Neuronal stem cell (in vitro differentiated cells): ENCODE data around the gene CCDC12.
A peak's percentile ranks its signal among the peaks of the same experiment; 100 is the strongest.

ENCODE experiments used
- DNase-seq: peaks from one replicate; pipeline ENCODE4 v3.0.0-alpha.2; 2013; ENCODE audit warnings: low spot score
- H2AFZ ChIP-seq: one replicate; pipeline ENCODE4 v1.6.1; 2013; ENCODE audit warnings: mild to moderate bottlenecking, low read length, inconsistent platforms
- H2AK5ac ChIP-seq: 2 replicates; pipeline ENCODE4 v1.6.1; 2013; ENCODE audit warnings: low read depth, mild to moderate bottlenecking, inconsistent platforms, low read length, moderate library complexity, mixed read lengths
- H2BK120ac ChIP-seq: 2 replicates; pipeline ENCODE4 v1.6.1; 2013; ENCODE audit warnings: low read depth, mild to moderate bottlenecking, inconsistent platforms, low read length, moderate library complexity, mixed read lengths
- H2BK12ac ChIP-seq: one replicate; pipeline ENCODE4 v1.6.1; 2013; ENCODE audit warnings: low read length, inconsistent platforms
- H2BK15ac ChIP-seq: 2 replicates; pipeline ENCODE4 v1.6.1; 2013; ENCODE audit warnings: mild to moderate bottlenecking, low read length, inconsistent platforms, mixed read lengths
- H2BK5ac ChIP-seq: one replicate; pipeline ENCODE4 v1.6.1; 2013; ENCODE audit warnings: inconsistent platforms, mild to moderate bottlenecking, low read length, moderate library complexity
- H3K14ac ChIP-seq: one replicate; pipeline ENCODE4 v1.6.1; 2013; ENCODE audit warnings: low read length, inconsistent platforms
- H3K18ac ChIP-seq: 2 replicates; pipeline ENCODE4 v1.6.1; 2013; ENCODE audit warnings: low read length, inconsistent platforms
- H3K23ac ChIP-seq: 2 replicates; pipeline ENCODE4 v1.6.1; 2013; ENCODE audit warnings: low read depth, mild to moderate bottlenecking, mixed read lengths, low read length, inconsistent platforms; ENCODE audit not compliant: poor library complexity
- H3K27ac ChIP-seq: replicated peaks from 3 replicates; pipeline ENCODE4 v1.5.1; 2013; ENCODE audit warnings: low read length, inconsistent platforms
- H3K27me3 ChIP-seq, 3 experiments: 2 replicates each; pipeline ENCODE4 v1.6.1; 2013; ENCODE audit warnings: low read length in 3 of 3, mild to moderate bottlenecking in 2 of 3, inconsistent platforms in 1 of 3, low read depth in 1 of 3, mixed read lengths in 1 of 3, moderate library complexity in 1 of 3; ENCODE audit not compliant: control insufficient read depth in 3 of 3, insufficient read depth in 3 of 3
- H3K36me3 ChIP-seq, 2 donors: replicated peaks in 1 of 2; 2 replicates each; pipeline ENCODE4 v1.6.1; 2013; ENCODE audit warnings: low read length in 2 of 2; ENCODE audit not compliant: control insufficient read depth in 2 of 2, insufficient read depth in 2 of 2
- H3K4ac ChIP-seq: 2 replicates; pipeline ENCODE4 v1.6.1; 2013; ENCODE audit warnings: inconsistent platforms, mild to moderate bottlenecking, low read length, moderate library complexity
- H3K4me1 ChIP-seq, 2 donors: 1 replicate in 1 of 2; 2 replicates in 1 of 2; pipeline ENCODE4 v1.6.1; 2013; ENCODE audit warnings: low read length in 2 of 2, low read depth in 1 of 2; ENCODE audit not compliant: control insufficient read depth in 2 of 2, insufficient read depth in 1 of 2
- H3K4me2 ChIP-seq: one replicate; pipeline ENCODE4 v1.6.1; 2013; ENCODE audit warnings: mild to moderate bottlenecking, low read length, inconsistent platforms; ENCODE audit not compliant: insufficient read depth, poor library complexity, severe bottlenecking
- H3K4me3 ChIP-seq, 2 donors: 2 replicates each; pipeline ENCODE4 v1.5.1; 2013; ENCODE audit warnings: low read length in 2 of 2, mild to moderate bottlenecking in 2 of 2, inconsistent platforms in 1 of 2, moderate library complexity in 1 of 2
- H3K79me1 ChIP-seq: one replicate; pipeline ENCODE4 v1.6.1; 2013; ENCODE audit warnings: low read depth, mild to moderate bottlenecking, inconsistent platforms, low read length, moderate library complexity
- H3K9ac ChIP-seq: one replicate; pipeline ENCODE4 v1.6.1; 2013; ENCODE audit warnings: mild to moderate bottlenecking, low read depth, low read length, inconsistent platforms; ENCODE audit not compliant: poor library complexity
- H3K9me3 ChIP-seq, 2 donors: replicated peaks in 1 of 2; 2 replicates each; pipeline versions ENCODE3 to v1.6.1; 2013; ENCODE audit warnings: low read length in 2 of 2, mild to moderate bottlenecking in 2 of 2, inconsistent platforms in 1 of 2, low read depth in 1 of 2, mixed read lengths in 1 of 2, moderate library complexity in 1 of 2; ENCODE audit not compliant: control insufficient read depth in 2 of 2, insufficient read depth in 1 of 2
- H4K8ac ChIP-seq: one replicate; pipeline ENCODE4 v1.6.1; 2013; ENCODE audit warnings: low read depth, mild to moderate bottlenecking, inconsistent platforms, low read length, moderate library complexity
- H4K91ac ChIP-seq: one replicate; pipeline ENCODE4 v1.6.1; 2013; ENCODE audit warnings: low read length, low read depth, mild to moderate bottlenecking, inconsistent platforms; ENCODE audit not compliant: poor library complexity
- WGBS, 2 donors: extraction: QIAGEN DNeasy Blood & Tissue Kit; methylation state at CpG; one replicate each; pipeline ENCODE4 v1.1.7; 2013; ENCODE audit warnings: missing lambda C conversion rate in 2 of 2, mixed read lengths in 1 of 2; ENCODE audit not compliant: insufficient read length in 2 of 2, insufficient replicate concordance in 1 of 2; ENCODE audit errors: extremely low coverage in 2 of 2; 5-methylcytosine and 5-hydroxymethylcytosine counted together

Gene CCDC12

GRCh38 chr3:46942481-46943236, 33.9 kb downstream of the CCDC12 start:
- no peak overlapping the region for H2BK120ac ChIP-seq
- no peak overlapping the region for H3K9ac ChIP-seq
- no peak overlapping the region for H3K4ac ChIP-seq
- H3K79me1 ChIP-seq: peaks cover 22% of the 10 kb centered on the region
- no peaks in the 10 kb centered on the region for H3K27me3 ChIP-seq
- H2AFZ ChIP-seq: no peak overlapping the region
- H3K36me3 ChIP-seq: peaks cover 4 to 71% of the 10 kb centered on the region in 2 donors
- H3K4me1 ChIP-seq: peaks cover 0 to 5% of the 10 kb centered on the region in 2 donors
- H2BK5ac ChIP-seq: no peak overlapping the region
- H3K18ac ChIP-seq: no peak overlapping the region
- no peak overlapping the region for H3K14ac ChIP-seq
- H3K4me3 ChIP-seq: no peak overlapping the region
- WGBS, 2 donors: no CpG with 5 or more reads among the region's 12 CpGs
- H2AK5ac ChIP-seq: no peak overlapping the region
- DNase-seq: no peak
- no peak overlapping the region for H4K91ac ChIP-seq
- H2BK12ac ChIP-seq: no peak overlapping the region
- peaks cover 0 to 4% of the 10 kb centered on the region in 2 donors for H3K9me3 ChIP-seq
- no peak overlapping the region for H3K4me2 ChIP-seq
- H3K27ac ChIP-seq: no peak overlapping the region
- no peak overlapping the region for H4K8ac ChIP-seq
- no peak overlapping the region for H2BK15ac ChIP-seq
- peak overlapping the region; percentile 37 for H3K23ac ChIP-seq

- H2AFZ ChIP-seq: no peak overlapping the region
- DNase-seq: no peak
- H2BK12ac ChIP-seq: no peak overlapping the region
- no peak overlapping the region for H3K18ac ChIP-seq
- no peak overlapping the region for H3K27ac ChIP-seq
- H4K91ac ChIP-seq: no peak overlapping the region
- peaks cover 4 to 71% of the 10 kb centered on the region in 2 donors for H3K36me3 ChIP-seq
- peaks cover 18% of the 10 kb centered on the region for H3K79me1 ChIP-seq
- H3K9me3 ChIP-seq: peaks cover 0 to 4% of the 10 kb centered on the region in 2 donors
- H3K4me3 ChIP-seq: no peak overlapping the region
- no peak overlapping the region for H2BK15ac ChIP-seq
- no peaks in the 10 kb centered on the region for H3K27me3 ChIP-seq
- no peak overlapping the region for H3K9ac ChIP-seq
- no peak overlapping the region for H3K4ac ChIP-seq
- H3K14ac ChIP-seq: no peak overlapping the region
- peaks cover 0 to 5% of the 10 kb centered on the region in 2 donors for H3K4me1 ChIP-seq
- H4K8ac ChIP-seq: no peak overlapping the region
- H2BK120ac ChIP-seq: no peak overlapping the region
- no peak overlapping the region for H3K4me2 ChIP-seq
- WGBS, 2 donors: no CpG with 5 or more reads among the region's 7 CpGs
- no peak overlapping the region for H2BK5ac ChIP-seq
- H3K23ac ChIP-seq: no peak overlapping the region
- no peak overlapping the region for H2AK5ac ChIP-seq
Observed at GRCh38 chr3:46942076-46942475, 34.5 kb downstream of the CCDC12 start.

- H2BK12ac ChIP-seq: no peak overlapping the region
- no peak overlapping the region for H3K4me2 ChIP-seq
- no peak overlapping the region for H2BK120ac ChIP-seq
- H3K14ac ChIP-seq: no peak overlapping the region
- no peak overlapping the region for H3K27ac ChIP-seq
- no peak overlapping the region for H3K23ac ChIP-seq
- H4K91ac ChIP-seq: no peak overlapping the region
- no peak overlapping the region for H2BK5ac ChIP-seq
- H3K4me1 ChIP-seq: peaks cover 9 to 14% of the 10 kb centered on the region in 2 donors
- H3K4ac ChIP-seq: no peak overlapping the region
- H3K9me3 ChIP-seq: no peaks in the 10 kb centered on the region
- no peak overlapping the region for H3K4me3 ChIP-seq
- no peak overlapping the region for H2BK15ac ChIP-seq
- no peak overlapping the region for H4K8ac ChIP-seq
- H2AK5ac ChIP-seq: no peak overlapping the region
- no peak overlapping the region for H2AFZ ChIP-seq
- no peak overlapping the region for H3K9ac ChIP-seq
- no peak overlapping the region for H3K18ac ChIP-seq
- no CpG with 5 or more reads among the region's 12 CpGs for WGBS, 2 donors
- peaks cover 2 to 70% of the 10 kb centered on the region in 2 donors for H3K36me3 ChIP-seq
- H3K79me1 ChIP-seq: peaks cover 10% of the 10 kb centered on the region
- H3K27me3 ChIP-seq: no peaks in the 10 kb centered on the region
- DNase-seq: no peak
Observed at GRCh38 chr3:46939578-46940445, 36.7 kb downstream of the CCDC12 start.

DNA sequence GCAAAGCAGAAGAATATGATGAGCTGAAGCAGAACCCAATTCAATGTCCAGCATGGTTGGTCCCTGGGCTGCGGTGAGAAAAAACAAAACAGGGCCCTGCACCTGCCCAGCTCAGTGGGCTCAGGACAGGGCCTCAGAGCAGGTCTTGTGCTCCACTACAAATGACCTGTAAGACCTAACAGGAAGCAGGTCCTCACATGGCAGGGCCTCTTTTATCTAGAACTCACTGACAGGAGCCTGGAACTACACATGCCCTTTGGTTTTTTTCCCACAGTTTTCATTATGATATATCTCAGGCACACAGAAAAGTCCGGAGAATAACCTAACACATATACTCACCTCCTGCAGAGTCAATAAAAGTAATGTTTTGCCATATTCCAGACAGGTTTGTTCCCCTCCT, 38.4 kb downstream of the CCDC12 start:
- Histone ChIP-seq H3K23ac (no peak overlapping the region), H2BK12ac (no peak overlapping the region), H4K91ac (peak overlapping the region; percentile 11), H3K4me3 (no peak overlapping the region), H2AFZ (no peak overlapping the region), H3K4ac (no peak overlapping the region), H2AK5ac (no peak overlapping the region), H3K27me3 (no peaks in the 10 kb centered on the region), H3K14ac (no peak overlapping the region), H3K9me3 (no peaks in the 10 kb centered on the region), H3K4me1 (peaks cover 9 to 12% of the 10 kb centered on the region in 2 donors), H2BK5ac (no peak overlapping the region), H3K9ac (no peak overlapping the region), H3K27ac (no peak overlapping the region), H3K4me2 (no peak overlapping the region), H2BK120ac (no peak overlapping the region), H3K79me1 (peaks cover 10% of the 10 kb centered on the region), H3K18ac (no peak overlapping the region), H2BK15ac (no peak overlapping the region), H4K8ac (no peak overlapping the region), H3K36me3 (peaks cover 2 to 81% of the 10 kb centered on the region in 2 donors)
- no CpG with 5 or more reads among the region's 2 CpGs for WGBS, 2 donors
- DNase-seq: no peak
